NCI-H1092 (cell line): ENCODE data around the gene OR52N2.

Experiments used
- DNase-seq: peaks from one replicate; lab custom pipeline; 2025; lab: John Stamatoyannopoulos, UW

OR52N2 gene

GRCh38 chr11:5808500-5809121 is at the start of gene OR52N2:
TSS of gene OR52N2 (plus strand) at chr11:5808924. CDS start at chr11:5820336, 11,412 bp downstream.
- DNase-seq, result peak; percentile 49

- no peak for DNase-seq
Observed at GRCh38 chr11:5767056-5767455, 41.7 kb upstream of the OR52N2 start.

DNA sequence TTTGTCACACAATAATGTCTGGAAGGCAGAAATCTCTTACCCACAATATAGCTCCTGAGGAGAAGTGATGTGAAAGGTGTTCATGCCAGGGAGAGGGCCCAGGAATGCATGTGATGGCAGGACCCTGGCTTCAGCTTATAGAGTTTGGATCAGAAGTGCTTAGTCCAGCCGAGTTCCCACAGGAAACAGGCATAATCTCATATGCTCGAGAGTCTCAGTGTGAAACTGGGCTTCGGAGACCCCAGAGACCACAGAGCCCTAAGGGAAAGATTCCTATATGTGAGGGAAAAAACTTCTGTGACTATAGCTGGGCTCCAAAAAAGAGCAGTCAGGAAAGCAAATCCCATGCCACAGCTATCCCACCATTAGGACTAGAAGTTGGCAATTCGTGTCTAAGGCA is 25.5 kb upstream of the OR52N2 start, which contains the start of gene OR52N5:
Gene OR52N5, minus strand, starts transcription at position 101 of the 400 bp plus-strand sequence. CDS start 4,721 bp downstream, outside the sequence.
- DNase-seq, result no peak

DNA sequence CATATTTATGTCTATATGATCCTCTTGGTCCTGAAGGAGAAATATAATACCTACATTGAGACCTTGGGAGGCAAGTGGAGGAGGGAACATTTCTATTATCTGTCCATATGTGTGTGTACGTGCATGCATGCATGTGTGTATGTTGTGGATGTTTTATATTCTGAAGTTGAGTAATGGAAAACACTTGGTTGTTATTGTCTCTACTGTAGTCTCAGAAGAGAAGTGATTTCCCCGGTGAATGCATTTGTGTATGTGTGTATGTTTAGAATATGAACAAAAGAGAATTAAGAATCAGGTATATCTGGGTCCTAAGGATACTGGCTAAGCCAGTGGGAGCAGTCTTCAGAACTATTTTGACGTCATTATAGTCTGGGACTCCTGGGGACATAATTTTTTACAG is 17.6 kb upstream of the OR52N2 start, which contains the start of gene OR52N1:
Gene OR52N1, minus strand, starts transcription at position 101 of the 400 bp plus-strand sequence. CDS start 2,449 bp downstream, outside the sequence.
- DNase-seq, result no peak

DNA sequence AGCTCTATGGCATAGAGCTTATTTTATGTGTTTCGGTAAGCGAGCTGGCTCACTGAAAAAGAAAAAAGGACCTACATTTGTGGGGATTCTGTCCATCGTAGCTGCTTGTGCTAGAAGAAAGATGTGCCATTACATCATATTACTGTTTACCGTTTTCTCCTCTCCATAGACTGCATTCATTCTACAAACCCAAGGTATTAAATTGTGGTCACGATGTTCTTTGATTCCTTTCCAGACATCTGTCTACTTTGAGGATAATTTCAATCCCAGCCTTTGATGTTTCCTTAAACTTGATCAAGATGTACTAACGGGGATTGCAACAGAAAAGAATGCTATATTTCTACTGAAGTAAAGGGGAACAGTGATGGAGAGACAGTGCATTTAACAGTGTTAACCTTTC is 12.2 kb upstream of the OR52N2 start:
- DNase-seq, result no peak

- DNase-seq, result no peak
Observed at GRCh38 chr11:5803982-5804381, 4.7 kb upstream of the OR52N2 start.

DNA sequence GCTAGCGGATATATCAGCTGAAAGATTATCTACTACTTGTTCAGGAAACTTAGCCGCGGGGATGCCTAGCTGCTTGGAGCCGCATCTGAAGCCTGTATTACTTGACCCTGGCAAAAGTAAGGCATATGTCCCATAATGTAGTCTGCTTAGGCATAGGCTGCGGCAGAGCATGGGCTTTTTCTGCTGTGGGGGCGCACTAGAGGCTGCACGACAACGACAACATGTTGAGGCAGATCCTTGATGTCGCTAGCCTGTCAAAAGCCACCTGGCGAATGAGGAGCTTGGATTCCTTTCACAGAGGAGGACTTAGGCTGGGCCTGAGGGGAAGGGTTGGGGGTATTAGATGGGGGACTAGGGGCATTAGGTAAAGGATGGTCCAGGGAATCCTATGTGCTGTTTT is 1.1 kb upstream of the OR52N2 start:
- DNase-seq, result no peak

DNA sequence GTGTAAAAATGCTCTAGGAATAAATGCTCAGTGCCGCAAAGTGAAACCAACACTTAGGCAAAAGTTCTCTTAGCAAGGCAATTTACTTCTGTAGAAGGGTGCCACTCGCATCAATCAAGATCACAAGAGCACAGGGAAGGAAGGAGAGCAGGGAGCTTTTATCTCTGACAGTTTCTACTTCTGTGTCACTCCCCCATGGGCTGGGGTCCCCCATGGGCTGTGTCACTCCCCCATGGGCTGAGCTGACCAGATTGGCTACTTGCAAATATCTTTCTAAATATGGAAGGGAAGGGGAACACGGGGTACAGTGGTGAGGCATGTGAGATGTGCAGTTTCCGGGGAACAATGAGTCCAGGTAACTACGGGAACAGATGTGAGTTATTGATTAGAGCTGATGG is 397 bp downstream of the OR52N2 start:
- DNase-seq, result no peak

DNA sequence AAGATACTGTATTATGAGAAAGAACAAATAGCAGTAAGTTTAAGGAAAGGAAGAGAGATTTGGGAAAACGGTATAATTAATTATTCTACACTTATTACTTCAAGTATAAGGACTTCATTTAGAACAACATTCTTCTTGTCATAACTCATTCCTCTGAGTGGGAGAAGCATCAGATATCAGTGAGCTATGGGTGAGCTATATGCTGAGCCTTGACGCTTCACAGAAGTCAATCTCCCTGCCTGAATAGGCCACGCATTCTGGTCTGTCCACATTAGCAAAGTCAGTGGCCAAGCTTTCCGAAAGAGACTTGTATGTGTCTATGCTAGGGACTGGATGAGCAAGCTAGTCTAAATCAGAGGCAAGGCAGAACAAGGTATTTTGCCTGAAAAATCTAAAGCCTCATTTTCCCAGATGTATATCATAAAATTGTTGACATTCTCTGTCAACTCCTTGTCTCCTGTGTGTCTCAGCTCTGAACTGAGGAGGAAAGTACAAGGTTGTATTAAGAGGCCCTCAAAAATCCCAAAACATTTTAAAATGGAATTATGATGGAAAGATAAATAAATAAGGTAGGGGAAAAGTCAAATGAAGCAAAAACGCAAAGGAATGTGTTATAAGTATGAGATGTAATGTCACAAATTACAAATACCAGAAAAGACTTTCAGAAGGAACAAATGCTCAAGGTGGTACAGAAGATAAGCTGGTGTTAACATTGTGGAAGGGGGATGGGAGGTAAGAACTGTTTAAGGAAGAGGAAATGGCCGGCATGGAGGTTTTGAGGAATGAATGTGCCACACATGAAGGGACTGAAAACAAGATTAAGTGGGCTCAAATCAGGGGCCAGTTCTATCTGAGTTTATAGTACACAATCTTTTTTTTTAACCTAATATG is 1.4 kb downstream of the OR52N2 start:
- DNase-seq, result no peak

- DNase-seq, result no peak
Observed at GRCh38 chr11:5815534-5815933, 6.8 kb downstream of the OR52N2 start.

GRCh38 chr11:5818245-5818886 is 9.6 kb downstream of the OR52N2 start:
- DNase-seq, result no peak

DNA sequence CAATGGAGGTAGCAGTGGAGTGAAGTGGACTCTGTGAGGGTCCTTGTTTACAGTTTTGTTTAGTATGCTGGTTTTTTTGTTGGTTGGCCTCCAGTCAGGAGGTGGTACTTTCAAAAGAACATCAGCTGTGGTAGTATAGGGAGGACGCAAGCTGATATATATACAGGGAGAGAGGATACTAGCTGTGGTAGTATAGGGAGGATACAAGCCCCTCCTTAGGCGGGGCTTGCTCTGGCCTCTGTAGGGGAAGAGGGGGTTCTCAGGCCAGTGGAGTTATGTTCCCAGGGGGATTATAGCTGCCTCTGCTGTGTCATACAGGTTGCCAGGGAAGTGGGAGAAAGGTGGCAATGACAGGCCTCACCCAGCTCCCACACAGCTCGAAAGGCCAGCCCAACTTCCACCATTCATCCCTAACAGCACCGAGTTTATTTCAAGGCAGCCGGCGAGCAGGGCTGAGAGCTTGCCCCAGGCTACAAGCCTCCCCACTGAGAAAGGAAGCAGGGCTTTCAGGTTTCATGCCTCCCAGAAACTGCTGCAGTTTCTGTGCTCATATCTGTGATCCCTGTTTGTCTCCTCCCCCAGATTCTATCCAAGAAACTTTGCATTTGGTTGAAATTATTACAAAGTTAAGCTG is 22.6 kb downstream of the OR52N2 start:
- DNase-seq, result no peak

DNA sequence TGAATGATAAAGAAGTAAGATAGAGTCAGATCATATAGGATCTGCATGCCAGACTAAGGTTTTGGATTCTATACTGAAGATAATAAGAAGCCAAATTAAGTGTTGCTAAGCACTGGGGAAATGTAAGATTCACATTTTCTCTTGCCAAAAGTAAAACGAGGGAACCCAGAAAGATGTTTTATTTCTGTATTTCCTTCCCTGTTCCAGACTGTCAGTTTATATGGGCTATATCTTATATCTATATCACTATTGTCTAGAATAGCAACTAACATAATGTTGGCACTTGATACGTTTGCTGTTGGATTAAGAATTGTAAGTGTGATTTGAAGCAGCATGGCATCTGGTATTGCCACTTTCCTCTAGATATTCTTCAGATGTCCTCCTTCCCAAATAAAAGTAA is 24.7 kb downstream of the OR52N2 start:
- DNase-seq, result no peak

DNA sequence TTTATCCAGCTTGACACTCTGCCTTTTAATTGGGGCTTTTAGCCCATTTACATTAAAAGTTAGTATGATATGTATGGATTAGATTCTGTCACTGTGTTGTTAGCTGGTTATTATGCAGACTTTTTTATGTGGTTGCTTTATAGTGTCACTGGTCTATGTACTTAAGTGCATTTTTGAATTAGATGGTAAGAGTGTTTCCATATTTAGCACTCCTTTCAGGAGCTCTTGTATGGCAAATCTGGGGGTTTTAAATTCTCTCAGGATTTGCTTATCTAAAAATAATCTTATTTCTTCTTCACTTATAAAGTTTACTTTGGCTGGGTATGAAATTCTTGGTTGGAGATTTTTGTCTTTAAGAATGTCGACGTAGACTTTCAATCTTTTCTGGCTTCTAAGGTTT is 29.0 kb downstream of the OR52N2 start:
- no peak for DNase-seq

GRCh38 chr11:5841797-5842196 is 33.1 kb downstream of the OR52N2 start, which contains the start of gene OR52E6:
TSS of gene OR52E6 (minus strand) at chr11:5841897. CDS start at chr11:5841897, 0 bp downstream.
- no peak for DNase-seq

GRCh38 chr11:5846701-5847100 is 38.0 kb downstream of the OR52N2 start:
- no peak for DNase-seq

GRCh38 chr11:5847711-5848110 is 39.0 kb downstream of the OR52N2 start:
- no peak for DNase-seq

DNA sequence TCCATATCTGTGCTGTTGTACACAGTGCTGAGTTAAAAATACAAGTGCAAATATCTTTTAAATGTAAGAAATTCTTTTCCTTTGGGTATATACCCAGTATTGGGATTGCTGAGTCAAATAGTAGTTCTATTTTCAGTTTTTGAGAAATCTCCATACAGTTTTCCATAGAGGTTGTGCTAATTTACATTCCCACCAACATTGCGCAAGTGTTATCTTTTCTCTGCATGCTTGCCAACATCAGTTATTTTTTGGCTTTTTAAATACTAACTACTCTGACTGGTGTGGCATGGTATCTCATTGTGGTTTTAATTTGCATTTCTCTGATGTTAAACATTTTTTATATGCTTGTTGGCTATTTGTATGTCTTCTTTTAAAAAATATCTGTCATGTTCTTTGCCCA is 42.3 kb downstream of the OR52N2 start:
- no peak for DNase-seq

GRCh38 chr11:5857590-5857989 is 48.9 kb downstream of the OR52N2 start, which contains the start of gene OR52E8:
TSS of gene OR52E8 (minus strand) at chr11:5857690. CDS start at chr11:5857690, 0 bp downstream.
- DNase-seq, result no peak

GRCh38 chr11:5865826-5866225 is 57.1 kb downstream of the OR52N2 start:
- no peak for DNase-seq
